ENCODE results near the gene NFIA. TPM values are rescaled to one million over a fixed set of nuclear protein-coding genes. Genes with fewer than 3 reads are reported as not detected.

NFIA gene
- total RNA-seq, 2 experiments from 2014 or later = 4.2 to 5.7 TPM

- no peak overlapping the region for H3K27ac Mint-ChIP-seq
- H3K9me3 Mint-ChIP-seq = peaks cover 1% of the 10 kb centered on the region
- DNase-seq (no peak), ATAC-seq (ENCODE audit: low read depth) (no peak)
- H3K4me3 Mint-ChIP-seq = no peak overlapping the region
- H3K27me3 Mint-ChIP-seq = no peaks in the 10 kb centered on the region
- POLR2A ChIA-PET = no interaction called here
- H3K4me1 Mint-ChIP-seq = no peaks in the 10 kb centered on the region
- no peaks in the 10 kb centered on the region for H3K36me3 Mint-ChIP-seq
Observed at GRCh38 chr1:61412601-61413000, 330.2 kb downstream of the NFIA start.

- Mint-ChIP-seq H3K27me3 (no peaks in the 10 kb centered on the region), H3K4me1 (no peaks in the 10 kb centered on the region), H3K4me3 (no peak overlapping the region), H3K36me3 (no peaks in the 10 kb centered on the region), H3K27ac (no peak overlapping the region), H3K9me3 (no peaks in the 10 kb centered on the region)
- POLR2A ChIA-PET = no interaction called here
- DNase-seq = no peak
- no peak for ATAC-seq (ENCODE audit: low read depth)
Observed at GRCh38 chr1:61419196-61419595, 336.8 kb downstream of the NFIA start.

GRCh38 chr1:61419657-61420056 is 337.3 kb downstream of the NFIA start:
- Mint-ChIP-seq H3K4me3 (no peak overlapping the region), H3K36me3 (no peaks in the 10 kb centered on the region), H3K27me3 (no peaks in the 10 kb centered on the region), H3K9me3 (no peaks in the 10 kb centered on the region), H3K4me1 (peaks cover 2% of the 10 kb centered on the region), H3K27ac (no peak overlapping the region)
- no peak for DNase-seq
- POLR2A ChIA-PET = no interaction called here
- no peak for ATAC-seq (ENCODE audit: low read depth)

GRCh38 chr1:61420243-61420642 is 337.9 kb downstream of the NFIA start:
- H3K9me3 Mint-ChIP-seq = no peaks in the 10 kb centered on the region
- no peak overlapping the region for H3K27ac Mint-ChIP-seq
- H3K27me3 Mint-ChIP-seq = no peaks in the 10 kb centered on the region
- ATAC-seq (ENCODE audit: low read depth) (no peak), DNase-seq (no peak)
- no peak overlapping the region for H3K4me3 Mint-ChIP-seq
- POLR2A ChIA-PET = no interaction called here
- H3K4me1 Mint-ChIP-seq = peaks cover 2% of the 10 kb centered on the region
- H3K36me3 Mint-ChIP-seq = no peaks in the 10 kb centered on the region

GRCh38 chr1:61420909-61421835 is 338.8 kb downstream of the NFIA start:
- H3K4me1 Mint-ChIP-seq = peaks cover 2% of the 10 kb centered on the region
- POLR2A ChIA-PET = no interaction called here
- DNase-seq (no peak), ATAC-seq (ENCODE audit: low read depth) (no peak)
- no peak overlapping the region for H3K4me3 Mint-ChIP-seq
- H3K36me3 Mint-ChIP-seq = no peaks in the 10 kb centered on the region
- no peaks in the 10 kb centered on the region for H3K9me3 Mint-ChIP-seq
- no peaks in the 10 kb centered on the region for H3K27me3 Mint-ChIP-seq
- no peak overlapping the region for H3K27ac Mint-ChIP-seq

GRCh38 chr1:61423643-61424042 is 341.3 kb downstream of the NFIA start:
- POLR2A ChIA-PET = no interaction called here
- ATAC-seq (ENCODE audit: low read depth) (no peak), DNase-seq (no peak)
- H3K27ac Mint-ChIP-seq = no peak overlapping the region
- peaks cover 2% of the 10 kb centered on the region for H3K4me1 Mint-ChIP-seq
- H3K27me3 Mint-ChIP-seq = no peaks in the 10 kb centered on the region
- no peak overlapping the region for H3K4me3 Mint-ChIP-seq
- no peaks in the 10 kb centered on the region for H3K9me3 Mint-ChIP-seq
- H3K36me3 Mint-ChIP-seq = no peaks in the 10 kb centered on the region

- DNase-seq (no peak), ATAC-seq (ENCODE audit: low read depth) (no peak)
- POLR2A ChIA-PET = no interaction called here
- Mint-ChIP-seq H3K36me3 (no peaks in the 10 kb centered on the region), H3K27me3 (no peaks in the 10 kb centered on the region), H3K27ac (no peak overlapping the region), H3K4me3 (no peak overlapping the region), H3K9me3 (no peaks in the 10 kb centered on the region), H3K4me1 (peaks cover 2% of the 10 kb centered on the region)
Observed at GRCh38 chr1:61424382-61424781, 342.0 kb downstream of the NFIA start.

- H3K27ac Mint-ChIP-seq = no peak overlapping the region
- ATAC-seq (ENCODE audit: low read depth) (no peak), DNase-seq (no peak)
- H3K27me3 Mint-ChIP-seq = no peaks in the 10 kb centered on the region
- no peaks in the 10 kb centered on the region for H3K9me3 Mint-ChIP-seq
- H3K4me1 Mint-ChIP-seq = peaks cover 2% of the 10 kb centered on the region
- no peak overlapping the region for H3K4me3 Mint-ChIP-seq
- POLR2A ChIA-PET = no interaction called here
- H3K36me3 Mint-ChIP-seq = no peaks in the 10 kb centered on the region
Observed at GRCh38 chr1:61425040-61425439, 342.7 kb downstream of the NFIA start.

- POLR2A ChIA-PET = no interaction called here
- ATAC-seq (ENCODE audit: low read depth) = no peak
- Mint-ChIP-seq H3K9me3 (no peaks in the 10 kb centered on the region), H3K36me3 (no peaks in the 10 kb centered on the region), H3K4me1 (peaks cover 2% of the 10 kb centered on the region), H3K4me3 (no peak overlapping the region), H3K27ac (no peak overlapping the region), H3K27me3 (no peaks in the 10 kb centered on the region)
- no peak for DNase-seq
Observed at GRCh38 chr1:61426254-61426653, 343.9 kb downstream of the NFIA start.

- no peaks in the 10 kb centered on the region for H3K36me3 Mint-ChIP-seq
- DNase-seq = no peak
- H3K9me3 Mint-ChIP-seq = no peaks in the 10 kb centered on the region
- no peaks in the 10 kb centered on the region for H3K27me3 Mint-ChIP-seq
- H3K4me1 Mint-ChIP-seq = peaks cover 2% of the 10 kb centered on the region
- ATAC-seq (ENCODE audit: low read depth) = no peak
- POLR2A ChIA-PET = no interaction called here
- no peak overlapping the region for H3K4me3 Mint-ChIP-seq
- H3K27ac Mint-ChIP-seq = no peak overlapping the region
Observed at GRCh38 chr1:61426885-61427284, 344.5 kb downstream of the NFIA start.

- Mint-ChIP-seq H3K4me3 (no peak overlapping the region), H3K27me3 (peaks cover 2% of the 10 kb centered on the region), H3K9me3 (no peaks in the 10 kb centered on the region), H3K4me1 (peaks cover 2% of the 10 kb centered on the region), H3K27ac (no peak overlapping the region), H3K36me3 (no peaks in the 10 kb centered on the region)
- DNase-seq (no peak), ATAC-seq (ENCODE audit: low read depth) (no peak)
- POLR2A ChIA-PET = interaction anchor here (0.5 kb wide), 1 partner anchor 233 kb away, joined by 4 read pairs; no protein-coding TSS in a partner anchor
Observed at GRCh38 chr1:61427510-61427909, 345.1 kb downstream of the NFIA start.

- Mint-ChIP-seq H3K27me3 (peaks cover 2% of the 10 kb centered on the region), H3K27ac (no peak overlapping the region), H3K4me1 (peaks cover 2% of the 10 kb centered on the region), H3K9me3 (no peaks in the 10 kb centered on the region), H3K36me3 (no peaks in the 10 kb centered on the region), H3K4me3 (no peak overlapping the region)
- POLR2A ChIA-PET = no interaction called here
- ATAC-seq (ENCODE audit: low read depth) (no peak), DNase-seq (no peak)
Observed at GRCh38 chr1:61428146-61428545, 345.8 kb downstream of the NFIA start.

GRCh38 chr1:61432616-61433388 is 350.4 kb downstream of the NFIA start:
- Mint-ChIP-seq H3K27ac (no peak overlapping the region), H3K27me3 (peaks cover 2% of the 10 kb centered on the region), H3K4me1 (no peaks in the 10 kb centered on the region), H3K9me3 (no peaks in the 10 kb centered on the region), H3K36me3 (no peaks in the 10 kb centered on the region), H3K4me3 (no peak overlapping the region)
- POLR2A ChIA-PET = no interaction called here
- no peak for DNase-seq
- ATAC-seq (ENCODE audit: low read depth) = no peak

- DNase-seq (no peak), ATAC-seq (ENCODE audit: low read depth) (no peak)
- H3K27me3 Mint-ChIP-seq = peaks cover 2% of the 10 kb centered on the region
- H3K9me3 Mint-ChIP-seq = no peaks in the 10 kb centered on the region
- no peaks in the 10 kb centered on the region for H3K4me1 Mint-ChIP-seq
- no peak overlapping the region for H3K4me3 Mint-ChIP-seq
- no peak overlapping the region for H3K27ac Mint-ChIP-seq
- POLR2A ChIA-PET = no interaction called here
- H3K36me3 Mint-ChIP-seq = no peaks in the 10 kb centered on the region
Observed at GRCh38 chr1:61433646-61434045, 351.3 kb downstream of the NFIA start.
